ENCODE results near the gene RIC8B.

Gene RIC8B

DNA sequence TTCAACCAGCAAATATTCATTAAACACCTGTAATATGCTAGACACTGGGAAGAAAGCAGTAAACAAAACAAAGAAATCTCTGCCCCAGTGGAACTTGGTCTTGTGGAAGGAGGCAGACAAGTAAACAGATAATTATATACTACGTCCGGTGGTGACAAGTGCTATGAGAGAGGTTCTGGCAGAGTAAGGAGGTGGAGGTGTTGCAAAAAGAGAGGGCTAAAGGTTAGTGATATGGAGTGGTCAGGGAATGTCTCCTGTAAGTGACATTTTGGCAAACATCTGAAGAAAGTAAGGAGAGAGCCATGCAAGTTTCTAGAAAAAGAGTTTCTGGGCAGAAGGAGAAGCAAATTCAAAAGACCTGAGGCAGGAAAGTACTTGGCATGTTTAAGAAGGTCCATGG is 73.4 kb downstream of the RIC8B start:
- no peaks in the 10 kb centered on the region for H3K36me3 ChIP-seq (ENCODE audit: insufficient read depth, low read length)
- TF ChIP-seq, protein P1, sequence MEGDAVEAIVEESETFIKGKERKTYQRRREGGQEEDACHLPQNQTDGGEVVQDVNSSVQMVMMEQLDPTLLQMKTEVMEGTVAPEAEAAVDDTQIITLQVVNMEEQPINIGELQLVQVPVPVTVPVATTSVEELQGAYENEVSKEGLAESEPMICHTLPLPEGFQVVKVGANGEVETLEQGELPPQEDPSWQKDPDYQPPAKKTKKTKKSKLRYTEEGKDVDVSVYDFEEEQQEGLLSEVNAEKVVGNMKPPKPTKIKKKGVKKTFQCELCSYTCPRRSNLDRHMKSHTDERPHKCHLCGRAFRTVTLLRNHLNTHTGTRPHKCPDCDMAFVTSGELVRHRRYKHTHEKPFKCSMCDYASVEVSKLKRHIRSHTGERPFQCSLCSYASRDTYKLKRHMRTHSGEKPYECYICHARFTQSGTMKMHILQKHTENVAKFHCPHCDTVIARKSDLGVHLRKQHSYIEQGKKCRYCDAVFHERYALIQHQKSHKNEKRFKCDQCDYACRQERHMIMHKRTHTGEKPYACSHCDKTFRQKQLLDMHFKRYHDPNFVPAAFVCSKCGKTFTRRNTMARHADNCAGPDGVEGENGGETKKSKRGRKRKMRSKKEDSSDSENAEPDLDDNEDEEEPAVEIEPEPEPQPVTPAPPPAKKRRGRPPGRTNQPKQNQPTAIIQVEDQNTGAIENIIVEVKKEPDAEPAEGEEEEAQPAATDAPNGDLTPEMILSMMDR (IDR thresholded peaks at IDR 0.05; ENCODE audit: low read length), result no peak
- no peak for TF ChIP-seq EZH2 (IDR thresholded peaks at IDR 0.05; ENCODE audit: borderline replicate concordance, low read length)

DNA sequence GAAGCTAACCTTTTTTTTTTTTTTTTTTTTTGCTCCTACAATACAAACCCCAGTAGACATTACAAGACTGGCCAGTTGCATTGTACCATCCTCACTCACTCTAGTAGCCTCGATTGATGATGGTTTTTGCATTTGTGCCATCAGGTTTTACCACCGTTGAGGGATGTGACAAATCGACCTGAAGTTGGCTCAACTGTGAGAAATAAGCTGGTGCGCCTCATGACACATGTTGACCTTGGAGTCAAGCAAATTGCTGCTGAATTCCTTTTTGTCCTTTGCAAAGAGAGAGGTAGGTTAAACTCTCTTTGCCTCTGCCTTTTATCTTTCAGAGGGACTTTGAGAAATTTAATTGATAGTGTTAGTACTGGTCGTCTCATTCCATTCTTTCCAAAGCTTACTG is 76.8 kb downstream of the RIC8B start:
- Histone ChIP-seq H3K4me2 (ENCODE audit: low read length) (no peak overlapping the region), H3K9me3 (ENCODE audit: low read length) (no peaks in the 10 kb centered on the region), H3K36me3 (ENCODE audit: insufficient read depth, low read length) (no peaks in the 10 kb centered on the region), H3K9me2 (ENCODE audit: low read depth, low read length) (no peaks in the 10 kb centered on the region), H3K27me3 (ENCODE audit: insufficient read depth, low read length) (no peaks in the 10 kb centered on the region), H4K20me1 (ENCODE audit: insufficient read depth, low read length) (no peaks in the 10 kb centered on the region), H3K79me2 (ENCODE audit: insufficient read depth, low read length) (no peaks in the 10 kb centered on the region), H3K4me3 (ENCODE audit: low read depth, low read length, poor library complexity, severe bottlenecking) (no peak overlapping the region), H3K4me1 (ENCODE audit: insufficient read depth, low read length, severe bottlenecking) (no peaks in the 10 kb centered on the region), H3K27ac (ENCODE audit: low read depth, low read length, poor library complexity, severe bottlenecking) (no peak overlapping the region), H3K9ac (ENCODE audit: low read length) (no peak overlapping the region), H3F3A (ENCODE audit: insufficient read depth, low read length) (no peaks in the 10 kb centered on the region), H2AFZ (ENCODE audit: low read length) (no peak overlapping the region)
- TF ChIP-seq, protein P1 (IDR thresholded peaks at IDR 0.05; ENCODE audit: low read length), result no peak
- no peak for TF ChIP-seq EZH2 (IDR thresholded peaks at IDR 0.05; ENCODE audit: borderline replicate concordance, low read length)

More for the DNA sequence above, 73.4 kb downstream of the RIC8B start:
- H3K9me3 ChIP-seq (ENCODE audit: low read length), result no peaks in the 10 kb centered on the region
- no peak overlapping the region for H2AFZ ChIP-seq (ENCODE audit: low read length)
- no peaks in the 10 kb centered on the region for H3K9me2 ChIP-seq (ENCODE audit: low read depth, low read length)
- no peaks in the 10 kb centered on the region for H3K79me2 ChIP-seq (ENCODE audit: insufficient read depth, low read length)
- no peaks in the 10 kb centered on the region for H4K20me1 ChIP-seq (ENCODE audit: insufficient read depth, low read length)
- H3K4me2 ChIP-seq (ENCODE audit: low read length), result no peak overlapping the region
- no peak overlapping the region for H3K27ac ChIP-seq (ENCODE audit: low read depth, low read length, poor library complexity, severe bottlenecking)
- no peak overlapping the region for H3K4me3 ChIP-seq (ENCODE audit: low read depth, low read length, poor library complexity, severe bottlenecking)
- H3K27me3 ChIP-seq (ENCODE audit: insufficient read depth, low read length), result no peaks in the 10 kb centered on the region
- no peaks in the 10 kb centered on the region for H3K4me1 ChIP-seq (ENCODE audit: insufficient read depth, low read length, severe bottlenecking)
- H3K9ac ChIP-seq (ENCODE audit: low read length), result no peak overlapping the region
- no peaks in the 10 kb centered on the region for H3F3A ChIP-seq (ENCODE audit: insufficient read depth, low read length)

DNA sequence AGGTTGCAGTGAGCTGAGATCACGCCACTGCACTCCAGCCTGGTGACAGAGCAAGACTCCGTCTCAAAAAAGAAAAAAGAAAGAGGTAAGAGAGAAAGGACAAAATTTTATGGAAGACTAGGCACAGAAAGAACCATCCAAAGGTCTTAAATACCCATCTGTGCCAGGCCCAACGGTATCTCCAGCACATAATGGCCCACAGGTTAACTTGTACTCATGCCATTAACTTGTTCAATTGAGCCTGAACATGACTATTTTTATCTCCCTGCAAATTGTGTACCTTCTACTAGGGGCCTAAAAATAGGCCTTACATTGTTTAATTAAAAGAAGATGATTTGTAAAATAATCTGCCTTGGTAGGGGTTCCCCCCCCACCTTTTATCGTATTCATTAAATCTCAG is 80.2 kb downstream of the RIC8B start:
- Histone ChIP-seq H3K36me3 (ENCODE audit: insufficient read depth, low read length) (no peaks in the 10 kb centered on the region), H3K27me3 (ENCODE audit: insufficient read depth, low read length) (no peaks in the 10 kb centered on the region), H3K9ac (ENCODE audit: low read length) (no peak overlapping the region), H3K4me2 (ENCODE audit: low read length) (no peak overlapping the region), H3K9me3 (ENCODE audit: low read length) (no peaks in the 10 kb centered on the region), H3K27ac (ENCODE audit: low read depth, low read length, poor library complexity, severe bottlenecking) (no peak overlapping the region), H4K20me1 (ENCODE audit: insufficient read depth, low read length) (no peaks in the 10 kb centered on the region), H3K9me2 (ENCODE audit: low read depth, low read length) (no peaks in the 10 kb centered on the region), H3F3A (ENCODE audit: insufficient read depth, low read length) (no peaks in the 10 kb centered on the region), H3K79me2 (ENCODE audit: insufficient read depth, low read length) (no peaks in the 10 kb centered on the region), H2AFZ (ENCODE audit: low read length) (no peak overlapping the region), H3K4me3 (ENCODE audit: low read depth, low read length, poor library complexity, severe bottlenecking) (no peak overlapping the region), H3K4me1 (ENCODE audit: insufficient read depth, low read length, severe bottlenecking) (no peaks in the 10 kb centered on the region)
- TF ChIP-seq EZH2 (IDR thresholded peaks at IDR 0.05; ENCODE audit: borderline replicate concordance, low read length), result no peak
- TF ChIP-seq, protein P1 (IDR thresholded peaks at IDR 0.05; ENCODE audit: low read length), result no peak
